GM06990 (cell line): Measurements from ENCODE around the gene MCF2L.

Experiments
- DNase-seq: peaks from one replicate; pipeline ENCODE4 v3.0.0-alpha.2; 2011; ENCODE audit not compliant: insufficient read length; ENCODE audit errors: extremely low read depth
- H3K27me3 ChIP-seq: replicated peaks from 2 replicates; pipeline ENCODE4 v1.6.0; 2011; ENCODE audit warnings: low read length; ENCODE audit not compliant: control insufficient read depth, insufficient read depth
- H3K36me3 ChIP-seq: 2 replicates; pipeline ENCODE4 v1.5.1; 2011; ENCODE audit warnings: low read length; ENCODE audit not compliant: control insufficient read depth, insufficient read depth
- H3K4me3 ChIP-seq: replicated peaks from 2 replicates; pipeline ENCODE4 v1.5.1; 2011; ENCODE audit warnings: low read depth, mild to moderate bottlenecking, control low read depth, low read length
- TF ChIP-seq, protein P1 (sequence below): IDR thresholded peaks from 2 replicates; pipeline ENCODE4 v1.5.1; 2011; ENCODE audit warnings: low read length, control low read depth, mild to moderate bottlenecking, inconsistent platforms; ENCODE audit not compliant: insufficient read depth, poor library complexity, severe bottlenecking

MCF2L gene

DNA sequence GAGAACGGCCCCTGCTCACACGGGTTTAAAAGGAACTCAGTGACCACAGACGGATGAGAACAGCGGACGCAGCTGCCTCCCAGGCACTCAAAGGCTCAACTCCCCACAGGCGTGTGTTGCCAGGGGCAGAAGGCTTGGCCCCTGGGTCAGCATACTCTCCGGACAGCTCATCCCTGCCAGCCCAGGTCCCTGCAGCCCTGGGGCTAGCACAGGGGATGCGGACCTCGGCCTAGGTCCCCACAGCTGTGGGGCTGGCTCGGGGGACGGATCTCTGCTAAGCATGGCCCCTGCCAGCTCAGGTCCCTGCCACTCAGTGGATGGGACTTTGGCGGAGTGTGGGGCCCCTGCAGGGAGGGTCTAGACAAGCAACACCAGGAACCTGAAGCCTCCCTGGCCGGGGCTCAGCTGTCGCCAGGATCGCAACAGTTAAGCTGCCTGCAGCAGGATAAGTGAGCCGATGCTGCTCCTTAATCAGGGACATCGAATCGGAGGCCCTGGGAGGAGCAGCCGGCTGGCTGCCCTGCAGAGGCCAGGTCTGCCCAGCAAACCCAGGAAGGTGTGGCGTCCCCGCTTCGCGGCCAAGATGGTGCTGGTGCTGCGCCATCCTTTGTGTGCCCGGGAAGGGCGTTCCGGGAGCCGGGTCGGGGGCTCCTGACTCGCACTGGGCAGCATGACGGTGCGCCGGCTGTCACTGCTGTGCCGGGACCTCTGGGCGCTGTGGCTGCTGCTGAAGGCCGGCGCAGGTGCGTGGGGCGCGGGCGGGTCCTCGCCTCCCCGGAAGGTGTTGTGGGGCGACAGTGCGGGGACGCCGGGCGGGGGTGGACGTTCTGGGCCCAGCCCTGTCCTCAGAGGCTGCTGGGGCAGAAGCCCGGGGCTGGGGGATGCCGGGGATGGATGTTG, 32.5 kb downstream of the MCF2L start:
- no peak for DNase-seq
- H3K36me3 ChIP-seq: no peaks in the 10 kb centered on the region
- no peaks in the 10 kb centered on the region; the same call in none of the 2 replicates for H3K27me3 ChIP-seq
- H3K4me3 ChIP-seq: no peak overlapping the region
- TF ChIP-seq, protein P1, sequence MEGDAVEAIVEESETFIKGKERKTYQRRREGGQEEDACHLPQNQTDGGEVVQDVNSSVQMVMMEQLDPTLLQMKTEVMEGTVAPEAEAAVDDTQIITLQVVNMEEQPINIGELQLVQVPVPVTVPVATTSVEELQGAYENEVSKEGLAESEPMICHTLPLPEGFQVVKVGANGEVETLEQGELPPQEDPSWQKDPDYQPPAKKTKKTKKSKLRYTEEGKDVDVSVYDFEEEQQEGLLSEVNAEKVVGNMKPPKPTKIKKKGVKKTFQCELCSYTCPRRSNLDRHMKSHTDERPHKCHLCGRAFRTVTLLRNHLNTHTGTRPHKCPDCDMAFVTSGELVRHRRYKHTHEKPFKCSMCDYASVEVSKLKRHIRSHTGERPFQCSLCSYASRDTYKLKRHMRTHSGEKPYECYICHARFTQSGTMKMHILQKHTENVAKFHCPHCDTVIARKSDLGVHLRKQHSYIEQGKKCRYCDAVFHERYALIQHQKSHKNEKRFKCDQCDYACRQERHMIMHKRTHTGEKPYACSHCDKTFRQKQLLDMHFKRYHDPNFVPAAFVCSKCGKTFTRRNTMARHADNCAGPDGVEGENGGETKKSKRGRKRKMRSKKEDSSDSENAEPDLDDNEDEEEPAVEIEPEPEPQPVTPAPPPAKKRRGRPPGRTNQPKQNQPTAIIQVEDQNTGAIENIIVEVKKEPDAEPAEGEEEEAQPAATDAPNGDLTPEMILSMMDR: no peak

DNA sequence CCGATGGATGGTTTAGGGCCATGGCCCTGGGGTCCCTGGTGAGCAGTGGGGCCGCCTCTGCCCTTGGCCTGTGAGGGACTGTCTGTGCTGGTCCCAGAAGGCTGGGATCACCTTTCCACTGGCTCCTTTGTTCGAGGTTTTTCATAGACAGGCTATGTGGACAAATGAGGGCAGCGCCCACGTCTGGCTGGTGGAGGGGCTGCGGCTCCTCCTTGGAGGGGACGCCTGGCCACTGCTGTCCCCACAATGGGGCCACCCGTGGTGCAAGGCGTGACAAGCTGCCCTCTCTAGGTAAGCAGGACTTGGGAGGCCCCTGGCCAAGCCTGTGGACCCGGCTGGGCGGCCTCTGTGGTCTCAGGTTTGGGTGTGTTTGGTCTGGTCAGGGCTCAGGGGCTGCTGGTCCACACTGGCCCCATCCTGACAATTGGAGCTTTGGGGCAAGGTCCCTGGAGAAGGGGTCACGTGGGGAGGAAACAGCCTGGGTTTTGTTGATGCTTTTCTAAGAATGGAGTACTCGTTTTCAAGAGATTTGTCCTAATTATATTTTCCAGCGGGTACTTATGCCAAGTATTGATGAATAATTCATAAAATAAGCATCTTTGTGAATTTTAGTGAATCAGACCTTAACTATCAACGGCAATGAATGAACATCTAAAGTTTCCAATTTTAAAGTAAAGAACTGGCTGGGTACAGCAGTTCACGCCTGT, 33.3 kb downstream of the MCF2L start:
- no peaks in the 10 kb centered on the region for H3K36me3 ChIP-seq
- TF ChIP-seq, protein P1: no peak
- no peaks in the 10 kb centered on the region; the same call in none of the 2 replicates for H3K27me3 ChIP-seq
- H3K4me3 ChIP-seq: no peak overlapping the region
- no peak for DNase-seq

GRCh38 chr13:113002913-113003290, 33.9 kb downstream of the MCF2L start:
- Histone ChIP-seq H3K36me3 (no peaks in the 10 kb centered on the region), H3K4me3 (no peak overlapping the region), H3K27me3 (no peaks in the 10 kb centered on the region; the same call in none of the 2 replicates)
- TF ChIP-seq, protein P1: no peak
- DNase-seq: no peak

GRCh38 chr13:113004126-113004525, 35.1 kb downstream of the MCF2L start:
- TF ChIP-seq, protein P1: no peak
- H3K36me3 ChIP-seq: no peaks in the 10 kb centered on the region
- no peak overlapping the region for H3K4me3 ChIP-seq
- DNase-seq: no peak
- no peaks in the 10 kb centered on the region; the same call in 1 of the 2 replicates for H3K27me3 ChIP-seq

- no peaks in the 10 kb centered on the region for H3K27me3 ChIP-seq
- H3K4me3 ChIP-seq: no peak overlapping the region
- no peaks in the 10 kb centered on the region for H3K36me3 ChIP-seq
- TF ChIP-seq, protein P1: no peak
- DNase-seq: no peak
Measured at GRCh38 chr13:113005076-113005865, 36.3 kb downstream of the MCF2L start.
